IMR-90 (cell line): Measurements from ENCODE around the gene AKT2. TPM values are rescaled to one million over a fixed set of nuclear protein-coding genes. Genes with fewer than 3 reads are reported as not detected.

ENCODE experiments used
- ATAC-seq: fragments of 200-7000 bp; cut with Tn5 transposase; 2 replicates; pipeline ENCODE4 v1.9.1; 2020; ENCODE audit warnings: low read depth, mild to moderate bottlenecking, moderate library complexity
- BruUV-seq: library from RNA; stranded (reverse); fragments of 400-500 nt; replicated peaks from 2 replicates; lab custom pipeline; 2021; lab: Mats Ljungman, UMichigan
- CTCF ChIA-PET: fragments of 300-600 bp; formaldehyde crosslinking; extraction: SDS; loops from one replicate; lab custom pipeline; 2021; ENCODE audit warnings: antibody characterized with exemption; lab: Yijun Ruan, JAX
- POLR2A ChIA-PET: fragments of 300-600 bp; sonication (Branson Sonifier 250); formaldehyde crosslinking; loops from one replicate; lab custom pipeline; 2022; ENCODE audit warnings: antibody characterized with exemption; ENCODE audit not compliant: unreplicated experiment; lab: Charles Lee
- DNase-seq: peaks from one replicate; pipeline ENCODE4 v3.0.0; 2013
- H2AFZ ChIP-seq: replicated peaks from 2 replicates; pipeline ENCODE3; 2013; ENCODE audit warnings: low read length, mild to moderate bottlenecking; ENCODE audit not compliant: poor library complexity
- H2AK5ac ChIP-seq: 2 replicates; pipeline ENCODE4 v1.6.1; 2013; ENCODE audit warnings: low read depth, low read length, inconsistent platforms
- H2AK9ac ChIP-seq: replicated peaks from 2 replicates; pipeline ENCODE3; 2013; ENCODE audit warnings: mild to moderate bottlenecking, low read depth, low read length, moderate library complexity; ENCODE audit not compliant: poor library complexity
- H2BK120ac ChIP-seq: 2 replicates; pipeline ENCODE4 v1.6.1; 2013; ENCODE audit warnings: low read depth, low read length, inconsistent platforms
- H2BK15ac ChIP-seq: 3 replicates; pipeline ENCODE4 v1.6.1; 2013; ENCODE audit warnings: low read depth, low read length, inconsistent platforms
- H2BK20ac ChIP-seq: 2 replicates; pipeline ENCODE4 v1.6.1; 2013; ENCODE audit warnings: low read depth, mild to moderate bottlenecking, inconsistent platforms, low read length, moderate library complexity
- H2BK5ac ChIP-seq: 2 replicates; pipeline ENCODE4 v1.6.1; 2013; ENCODE audit warnings: mild to moderate bottlenecking, low read depth, low read length, inconsistent platforms; ENCODE audit not compliant: poor library complexity, severe bottlenecking
- H3K14ac ChIP-seq: replicated peaks from 2 replicates; pipeline ENCODE4 v1.6.1; 2013; ENCODE audit warnings: low read depth, low read length, inconsistent platforms
- H3K18ac ChIP-seq: 2 replicates; pipeline ENCODE4 v1.6.1; 2013; ENCODE audit warnings: low read depth, low read length, control low read depth
- H3K23ac ChIP-seq: 2 replicates; pipeline ENCODE4 v1.6.1; 2013; ENCODE audit warnings: low read depth, low read length, inconsistent platforms
- H3K27ac ChIP-seq: 2 replicates; pipeline ENCODE4 v1.5.1; 2013; ENCODE audit warnings: mild to moderate bottlenecking, control low read depth, low read length; ENCODE audit not compliant: insufficient read depth
- H3K27me3 ChIP-seq: 2 replicates; pipeline ENCODE4 v1.6.1; 2013; ENCODE audit warnings: low read length; ENCODE audit not compliant: control insufficient read depth, insufficient read depth
- H3K36me3 ChIP-seq: 2 replicates; pipeline ENCODE4 v1.6.1; 2013; ENCODE audit warnings: low read length, mixed read lengths; ENCODE audit not compliant: control insufficient read depth, insufficient read depth
- H3K4ac ChIP-seq: 2 replicates; pipeline ENCODE4 v1.6.1; 2013; ENCODE audit warnings: low read depth, low read length, inconsistent platforms
- H3K4me1 ChIP-seq: 2 replicates; pipeline ENCODE4 v1.6.1; 2013; ENCODE audit warnings: low read length, mixed read lengths; ENCODE audit not compliant: control insufficient read depth, insufficient read depth
- H3K4me2 ChIP-seq: 2 replicates; pipeline ENCODE4 v1.6.1; 2013; ENCODE audit warnings: low read depth, mild to moderate bottlenecking, control low read depth, low read length, moderate library complexity
- H3K4me3 ChIP-seq: 2 replicates; pipeline ENCODE4 v1.5.1; 2013; ENCODE audit warnings: low read depth, mild to moderate bottlenecking, control low read depth, low read length, moderate library complexity; ENCODE audit not compliant: insufficient read depth
- H3K56ac ChIP-seq: 2 replicates; pipeline ENCODE4 v1.6.1; 2013; ENCODE audit warnings: low read length, inconsistent platforms; ENCODE audit not compliant: insufficient read depth; ENCODE audit errors: extremely low read depth
- H3K79me1 ChIP-seq, 2 experiments: 2 replicates each; pipeline ENCODE4 v1.6.1; 2013; ENCODE audit warnings: low read length in 2 of 2, inconsistent platforms in 1 of 2, low read depth in 1 of 2
- H3K9ac ChIP-seq: 2 replicates; pipeline ENCODE4 v1.6.1; 2013; ENCODE audit warnings: low read depth, low read length, control low read depth
- H3K9me1 ChIP-seq: 2 replicates; pipeline ENCODE4 v1.6.1; 2013; ENCODE audit warnings: low read length, inconsistent platforms; ENCODE audit not compliant: insufficient read depth
- H3K9me3 ChIP-seq: 2 replicates; pipeline ENCODE4 v1.6.1; 2013; ENCODE audit warnings: low read length; ENCODE audit not compliant: control insufficient read depth, insufficient read depth
- H4K20me1 ChIP-seq: 2 replicates; pipeline ENCODE4 v1.6.1; 2013; ENCODE audit warnings: low read length, inconsistent platforms; ENCODE audit not compliant: insufficient read depth
- H4K5ac ChIP-seq: 2 replicates; pipeline ENCODE4 v1.6.1; 2013; ENCODE audit warnings: mild to moderate bottlenecking, low read depth, low read length, control low read depth
- H4K8ac ChIP-seq, 2 experiments: 2 replicates each; pipeline ENCODE4 v1.6.1; 2013; ENCODE audit warnings: low read depth in 2 of 2, low read length in 2 of 2, control low read depth in 1 of 2, inconsistent platforms in 1 of 2
- H4K91ac ChIP-seq: 2 replicates; pipeline ENCODE4 v1.6.1; 2013; ENCODE audit warnings: low read depth, low read length, inconsistent platforms; ENCODE audit not compliant: insufficient read depth
- BHLHE40 ChIP-seq: fragments of 150-350 bp; IDR thresholded peaks from 2 replicates; pipeline ENCODE4 v1.6.1; 2016; ENCODE audit warnings: mild to moderate bottlenecking, low read depth, low read length
- CEBPB ChIP-seq: IDR thresholded peaks from 2 replicates; pipeline ENCODE4 v1.6.1; 2012; ENCODE audit warnings: low read depth, low read length, improper control_type of control experiment
- CHD1 ChIP-seq: IDR thresholded peaks from 2 replicates; pipeline ENCODE4 v1.6.1; 2012; ENCODE audit warnings: low read depth, low read length, improper control_type of control experiment
- FOS ChIP-seq: fragments of 150-350 bp; IDR thresholded peaks from 2 replicates; pipeline ENCODE4 v1.6.1; 2016; ENCODE audit warnings: low read depth, low read length
- MAZ ChIP-seq: IDR thresholded peaks from 2 replicates; pipeline ENCODE4 v1.6.1; 2012; ENCODE audit warnings: low read depth, mild to moderate bottlenecking, low read length, improper control_type of control experiment, moderate library complexity, borderline replicate concordance
- MXI1 ChIP-seq: IDR thresholded peaks from 2 replicates; pipeline ENCODE4 v1.6.1; 2012; ENCODE audit warnings: low read depth, mild to moderate bottlenecking, low read length, moderate library complexity, borderline replicate concordance
- NFE2L2 ChIP-seq: fragments of 150-350 bp; IDR thresholded peaks from 2 replicates; pipeline ENCODE4 v1.6.1; 2016; ENCODE audit warnings: low read depth, mild to moderate bottlenecking, low read length
- POLR2A ChIP-seq: IDR thresholded peaks from 2 replicates; pipeline ENCODE4 v1.6.1; 2012; ENCODE audit warnings: mild to moderate bottlenecking, low read depth, low read length
- RCOR1 ChIP-seq: IDR thresholded peaks from 2 replicates; pipeline ENCODE4 v1.6.1; 2012; ENCODE audit warnings: mild to moderate bottlenecking, low read length, improper control_type of control experiment; ENCODE audit not compliant: insufficient replicate concordance
- RFX5 ChIP-seq: IDR thresholded peaks from 2 replicates; pipeline ENCODE4 v1.8.0; 2012; ENCODE audit warnings: low read depth, mild to moderate bottlenecking, low read length, moderate library complexity
- SMC3 ChIP-seq: fragments of 150-350 bp; IDR thresholded peaks from 2 replicates; pipeline ENCODE4 v1.6.1; 2016; ENCODE audit warnings: low read depth, mild to moderate bottlenecking, antibody characterized with exemption, low read length, moderate library complexity
- WGBS, 2 experiments: methylation state at CpG; one replicate each; pipeline versions ENCODE4 v1.1.5 to v1.1.7; 2013; ENCODE audit warnings: missing lambda C conversion rate in 2 of 2; ENCODE audit not compliant: insufficient read length in 1 of 2; ENCODE audit errors: extremely low coverage in 2 of 2; 5-methylcytosine and 5-hydroxymethylcytosine counted together
- dilution Hi-C: fragments of 300-500 bp; cut with HindIII; formaldehyde crosslinking; loops from one replicate; pipeline ENCODE4 v1.14.3; 2018; ENCODE audit warnings: low sequenced_read_pairs; ENCODE audit not compliant: unreplicated experiment
- in situ Hi-C: fragments of 300-500 bp; cut with MboI; formaldehyde crosslinking; loops from 3 replicates; pipeline ENCODE4 v1.14.3; 2019; ENCODE audit warnings: low sequenced_read_pairs, inconsistent platforms, mixed read lengths
- intact Hi-C: fragments of 100-400 bp; cut with micrococcal nuclease; formaldehyde crosslinking; loops from 2 replicates; pipeline ENCODE4 v1.10.0; 2022
- polyA plus RNA-seq, 3 experiments: library from polyadenylated mRNA; depleted of rRNA; stranded (reverse); fragments of >200 nt; gene quantifications; 2 replicates each; pipeline ENCODE4 v1.2.3, GENCODE V29; 2012; ENCODE audit warnings: low replicate concordance in 1 of 3
- total RNA-seq: library from RNA; depleted of rRNA; stranded (reverse); fragments of >200 nt; gene quantifications from 2 replicates; pipeline ENCODE4 v1.2.3, GENCODE V29; 2012
- TF ChIP-seq, protein P1 (sequence below): fragments of 150-350 bp; IDR thresholded peaks from 2 replicates; pipeline ENCODE4 v1.6.1; 2016; ENCODE audit warnings: low read depth, mild to moderate bottlenecking, low read length, moderate library complexity, borderline replicate concordance
- TF ChIP-seq, protein P2 (sequence below): fragments of 150-350 bp; IDR thresholded peaks from 2 replicates; pipeline ENCODE4 v1.6.1; 2017; ENCODE audit warnings: mild to moderate bottlenecking, antibody characterized with exemption, low read length, low read depth
- TF ChIP-seq, protein P3 (sequence below): conservative IDR thresholded peaks from 2 replicates; pipeline ENCODE4 v1.5.1; 2012; ENCODE audit warnings: mild to moderate bottlenecking, low read depth, low read length, improper control_type of control experiment

AKT2 gene
- total and polyA plus RNA-seq, 2 of the 4 experiments (the other 2 are of a cell fraction), result 61.5 to 104 TPM

DNA sequence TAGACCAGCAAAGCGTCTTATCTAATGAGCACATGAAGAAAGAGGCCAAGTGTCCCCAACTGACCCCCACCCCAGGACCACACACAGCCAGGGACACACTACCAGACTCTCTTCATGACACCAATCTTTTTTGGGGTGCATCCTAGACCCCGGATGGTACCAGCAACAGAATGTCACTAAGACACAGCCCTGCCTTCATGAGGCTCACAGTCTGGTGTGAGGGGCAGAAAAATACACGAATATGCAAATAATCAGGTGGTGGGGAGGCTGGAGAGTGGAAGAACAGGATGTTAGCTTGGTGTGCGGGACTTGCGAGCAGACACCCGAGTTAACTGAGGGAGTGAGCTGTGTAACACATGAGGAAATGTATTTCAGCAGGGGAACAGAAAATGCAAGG, 17.5 kb downstream of the AKT2 start:
- Histone ChIP-seq H3K27me3 (no peaks in the 10 kb centered on the region), H2BK5ac (no peak overlapping the region), H3K9me3 (no peaks in the 10 kb centered on the region), H2BK20ac (no peak overlapping the region), H4K20me1 (peaks cover 83% of the 10 kb centered on the region), H3K9ac (no peak overlapping the region), H3K4me3 (no peak overlapping the region), H4K5ac (no peak overlapping the region), H3K4ac (no peak overlapping the region), H3K56ac (no peak overlapping the region), H3K23ac (no peak overlapping the region), H3K4me1 (peaks cover 5% of the 10 kb centered on the region), H2AK5ac (no peak overlapping the region), H4K8ac (no peak overlapping the region), H3K27ac (no peak overlapping the region), H4K91ac (no peak overlapping the region), H3K9me1 (peaks cover 19% of the 10 kb centered on the region), H3K79me1 (peaks cover 28 to 97% of the 10 kb centered on the region in 2 experiments), H3K14ac (no peak overlapping the region), H3K18ac (no peak overlapping the region), H3K36me3 (peaks cover 28% of the 10 kb centered on the region), H3K4me2 (no peak overlapping the region), H2AFZ (no peak overlapping the region), H2AK9ac (peak overlapping the region; percentile 68), H2BK15ac (no peak overlapping the region; the same call in 2 of the 3 replicates), H2BK120ac (no peak overlapping the region)
- ChIA-PET CTCF (no interaction called here), POLR2A (no interaction called here)
- BruUV-seq, result no TSS peak
- in situ Hi-C loops, result no loop called here
- intact Hi-C loops, result no loop called here
- WGBS, 2 experiments, result 86% methylated on average over 4 of the region's 6 CpGs; no CpG with 5 or more reads in 1 of the 2 experiments
- DNase-seq (no peak), ATAC-seq (no peak)
- TF ChIP-seq MAZ, result no peak
- no peak for TF ChIP-seq RCOR1
- no peak for TF ChIP-seq RFX5
- TF ChIP-seq FOS, result no peak
- TF ChIP-seq, protein P1, sequence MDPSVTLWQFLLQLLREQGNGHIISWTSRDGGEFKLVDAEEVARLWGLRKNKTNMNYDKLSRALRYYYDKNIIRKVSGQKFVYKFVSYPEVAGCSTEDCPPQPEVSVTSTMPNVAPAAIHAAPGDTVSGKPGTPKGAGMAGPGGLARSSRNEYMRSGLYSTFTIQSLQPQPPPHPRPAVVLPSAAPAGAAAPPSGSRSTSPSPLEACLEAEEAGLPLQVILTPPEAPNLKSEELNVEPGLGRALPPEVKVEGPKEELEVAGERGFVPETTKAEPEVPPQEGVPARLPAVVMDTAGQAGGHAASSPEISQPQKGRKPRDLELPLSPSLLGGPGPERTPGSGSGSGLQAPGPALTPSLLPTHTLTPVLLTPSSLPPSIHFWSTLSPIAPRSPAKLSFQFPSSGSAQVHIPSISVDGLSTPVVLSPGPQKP, result no peak
- no peak for TF ChIP-seq NFE2L2
- no peak for TF ChIP-seq SMC3
- TF ChIP-seq, protein P2, sequence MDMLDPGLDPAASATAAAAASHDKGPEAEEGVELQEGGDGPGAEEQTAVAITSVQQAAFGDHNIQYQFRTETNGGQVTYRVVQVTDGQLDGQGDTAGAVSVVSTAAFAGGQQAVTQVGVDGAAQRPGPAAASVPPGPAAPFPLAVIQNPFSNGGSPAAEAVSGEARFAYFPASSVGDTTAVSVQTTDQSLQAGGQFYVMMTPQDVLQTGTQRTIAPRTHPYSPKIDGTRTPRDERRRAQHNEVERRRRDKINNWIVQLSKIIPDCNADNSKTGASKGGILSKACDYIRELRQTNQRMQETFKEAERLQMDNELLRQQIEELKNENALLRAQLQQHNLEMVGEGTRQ, result no peak
- TF ChIP-seq BHLHE40, result no peak
- TF ChIP-seq, protein P3, sequence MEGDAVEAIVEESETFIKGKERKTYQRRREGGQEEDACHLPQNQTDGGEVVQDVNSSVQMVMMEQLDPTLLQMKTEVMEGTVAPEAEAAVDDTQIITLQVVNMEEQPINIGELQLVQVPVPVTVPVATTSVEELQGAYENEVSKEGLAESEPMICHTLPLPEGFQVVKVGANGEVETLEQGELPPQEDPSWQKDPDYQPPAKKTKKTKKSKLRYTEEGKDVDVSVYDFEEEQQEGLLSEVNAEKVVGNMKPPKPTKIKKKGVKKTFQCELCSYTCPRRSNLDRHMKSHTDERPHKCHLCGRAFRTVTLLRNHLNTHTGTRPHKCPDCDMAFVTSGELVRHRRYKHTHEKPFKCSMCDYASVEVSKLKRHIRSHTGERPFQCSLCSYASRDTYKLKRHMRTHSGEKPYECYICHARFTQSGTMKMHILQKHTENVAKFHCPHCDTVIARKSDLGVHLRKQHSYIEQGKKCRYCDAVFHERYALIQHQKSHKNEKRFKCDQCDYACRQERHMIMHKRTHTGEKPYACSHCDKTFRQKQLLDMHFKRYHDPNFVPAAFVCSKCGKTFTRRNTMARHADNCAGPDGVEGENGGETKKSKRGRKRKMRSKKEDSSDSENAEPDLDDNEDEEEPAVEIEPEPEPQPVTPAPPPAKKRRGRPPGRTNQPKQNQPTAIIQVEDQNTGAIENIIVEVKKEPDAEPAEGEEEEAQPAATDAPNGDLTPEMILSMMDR, result no peak
- no peak for TF ChIP-seq CHD1
- TF ChIP-seq MXI1, result no peak
- no peak for TF ChIP-seq POLR2A
- TF ChIP-seq CEBPB, result no peak
- dilution Hi-C loops, result no loop called here
